ENCODE data around the gene GTF2I.
"Not testable (repeated sequence)": the region's sequence is repeated elsewhere in the genome, so short reads cannot be mapped to it uniquely, and the experiment has no call there.

DNA sequence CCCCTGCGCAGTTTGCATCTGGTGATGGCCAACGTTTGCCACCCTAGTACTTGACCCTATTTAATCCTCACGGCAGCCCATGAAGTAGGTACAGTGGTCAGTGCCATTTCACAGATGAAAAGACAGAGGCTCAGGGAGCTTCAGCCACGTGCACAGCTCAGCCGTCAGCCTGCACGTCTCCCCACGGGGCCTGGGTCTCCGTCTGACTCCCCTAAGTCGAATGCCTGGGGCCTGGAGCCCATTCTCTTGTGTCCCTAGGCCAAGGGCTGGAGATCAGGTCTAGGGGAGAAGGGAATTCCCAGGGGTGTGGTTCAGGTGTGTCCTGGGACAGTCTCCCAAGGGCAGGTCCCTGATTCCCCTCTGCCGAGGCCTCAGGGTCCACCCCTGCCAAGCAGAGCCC is 109.5 kb downstream of the GTF2I start:
- TF ChIP-seq EZH2 (IDR thresholded peaks at IDR 0.05; ENCODE audit: low read length, missing control alignments); CTCF (conservative IDR thresholded peaks at IDR 0.05 in 1 of 2, IDR thresholded peaks at IDR 0.05 in 1 of 2; ENCODE audit: low read depth in 1 of 2, low read length in 2 of 2): not testable (repeated sequence)

All from fibroblast of lung (primary cell).